GM18909 (cell line): ENCODE data around the gene SYCP2.
"Not testable (repeated sequence)": the region's sequence is repeated elsewhere in the genome, so short reads cannot be mapped to it uniquely, and the experiment has no call there.

ENCODE experiments used
- ATAC-seq: cut with Tn5 transposase; IDR thresholded peaks from one replicate; pipeline ENCODE4 v1.9.1; 2021; ENCODE audit warnings: mild to moderate bottlenecking; ENCODE audit not compliant: unreplicated experiment, poor library complexity

Gene SYCP2, protein sequence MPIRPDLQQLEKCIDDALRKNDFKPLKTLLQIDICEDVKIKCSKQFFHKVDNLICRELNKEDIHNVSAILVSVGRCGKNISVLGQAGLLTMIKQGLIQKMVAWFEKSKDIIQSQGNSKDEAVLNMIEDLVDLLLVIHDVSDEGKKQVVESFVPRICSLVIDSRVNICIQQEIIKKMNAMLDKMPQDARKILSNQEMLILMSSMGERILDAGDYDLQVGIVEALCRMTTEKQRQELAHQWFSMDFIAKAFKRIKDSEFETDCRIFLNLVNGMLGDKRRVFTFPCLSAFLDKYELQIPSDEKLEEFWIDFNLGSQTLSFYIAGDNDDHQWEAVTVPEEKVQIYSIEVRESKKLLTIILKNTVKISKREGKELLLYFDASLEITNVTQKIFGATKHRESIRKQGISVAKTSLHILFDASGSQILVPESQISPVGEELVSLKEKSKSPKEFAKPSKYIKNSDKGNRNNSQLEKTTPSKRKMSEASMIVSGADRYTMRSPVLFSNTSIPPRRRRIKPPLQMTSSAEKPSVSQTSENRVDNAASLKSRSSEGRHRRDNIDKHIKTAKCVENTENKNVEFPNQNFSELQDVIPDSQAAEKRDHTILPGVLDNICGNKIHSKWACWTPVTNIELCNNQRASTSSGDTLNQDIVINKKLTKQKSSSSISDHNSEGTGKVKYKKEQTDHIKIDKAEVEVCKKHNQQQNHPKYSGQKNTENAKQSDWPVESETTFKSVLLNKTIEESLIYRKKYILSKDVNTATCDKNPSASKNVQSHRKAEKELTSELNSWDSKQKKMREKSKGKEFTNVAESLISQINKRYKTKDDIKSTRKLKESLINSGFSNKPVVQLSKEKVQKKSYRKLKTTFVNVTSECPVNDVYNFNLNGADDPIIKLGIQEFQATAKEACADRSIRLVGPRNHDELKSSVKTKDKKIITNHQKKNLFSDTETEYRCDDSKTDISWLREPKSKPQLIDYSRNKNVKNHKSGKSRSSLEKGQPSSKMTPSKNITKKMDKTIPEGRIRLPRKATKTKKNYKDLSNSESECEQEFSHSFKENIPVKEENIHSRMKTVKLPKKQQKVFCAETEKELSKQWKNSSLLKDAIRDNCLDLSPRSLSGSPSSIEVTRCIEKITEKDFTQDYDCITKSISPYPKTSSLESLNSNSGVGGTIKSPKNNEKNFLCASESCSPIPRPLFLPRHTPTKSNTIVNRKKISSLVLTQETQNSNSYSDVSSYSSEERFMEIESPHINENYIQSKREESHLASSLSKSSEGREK (N-terminal part only)

DNA sequence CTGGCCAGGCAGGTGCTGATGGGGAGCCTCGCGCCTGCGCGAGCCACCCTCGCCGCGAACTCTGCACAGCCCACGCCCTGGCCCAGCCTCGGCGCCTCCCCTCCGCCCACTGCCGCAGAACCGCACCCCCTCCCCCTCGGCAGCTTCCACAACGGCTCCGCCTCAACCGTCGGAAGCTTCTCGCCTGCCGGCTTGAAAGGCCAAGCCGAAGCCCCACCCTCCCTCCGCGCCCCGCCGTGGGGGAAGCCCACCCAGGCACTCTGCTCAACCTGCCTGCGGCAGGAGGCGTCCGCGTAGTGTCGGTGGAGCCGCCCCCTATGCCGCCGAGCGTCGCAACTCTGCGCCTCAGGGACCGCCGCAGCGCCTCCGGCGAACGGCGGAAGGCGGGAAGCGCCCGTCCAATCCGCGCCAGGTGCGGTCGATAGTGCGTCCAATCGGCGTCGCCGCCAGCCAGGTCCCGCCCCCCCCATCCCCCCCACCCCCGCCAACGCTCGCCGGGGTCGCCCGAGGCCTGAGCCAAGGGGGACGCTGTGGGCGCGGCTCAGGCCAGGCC is at the start of gene SYCP2:
TSS of gene SYCP2 (minus strand) at position 342 of the 553 bp plus-strand sequence. CDS start 11,224 bp downstream, outside the sequence.
- ATAC-seq = peak; percentile 33

- ATAC-seq = no peak
Measured at GRCh38 chr20:59983076-59983475, 49.6 kb upstream of the SYCP2 start.

- ATAC-seq = no peak
Measured at GRCh38 chr20:59977086-59977485, 43.6 kb upstream of the SYCP2 start.

- no peak for ATAC-seq
Measured at GRCh38 chr20:59976156-59976782, 42.8 kb upstream of the SYCP2 start.

DNA sequence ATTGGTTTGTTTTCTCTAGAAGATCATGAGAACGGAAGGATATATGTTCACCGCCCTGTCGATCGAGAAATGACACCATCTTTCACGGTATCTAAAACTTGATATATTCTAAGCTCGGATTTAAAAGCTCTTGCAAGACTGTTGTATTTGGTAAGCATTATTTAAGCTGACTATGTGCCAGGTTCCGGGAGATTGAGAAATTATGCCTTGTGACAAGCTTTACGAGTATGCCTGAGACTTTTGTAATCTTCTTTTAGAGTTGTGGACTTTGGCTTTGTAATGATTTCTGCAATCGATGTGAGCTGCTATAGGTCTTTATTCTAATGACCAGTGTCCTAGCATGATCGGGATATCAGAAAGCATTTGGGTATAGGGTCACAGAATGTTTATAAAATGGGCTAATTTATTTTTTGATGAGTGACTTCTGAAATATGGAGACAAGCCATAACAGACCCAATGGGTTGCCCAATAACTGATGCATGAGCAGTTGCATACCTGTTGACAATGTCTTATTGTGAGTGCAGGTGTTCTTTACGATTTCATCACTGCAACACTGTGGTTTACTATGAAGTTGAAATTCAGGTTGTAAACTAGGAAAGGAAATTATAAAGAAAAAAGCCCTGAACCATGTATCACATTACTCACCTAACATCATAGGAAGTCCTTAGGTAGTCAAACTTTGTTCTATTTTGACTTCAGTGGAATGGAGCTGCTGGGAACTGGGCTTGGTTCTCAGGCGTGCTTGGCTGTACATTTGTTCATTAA is 38.8 kb upstream of the SYCP2 start:
- no peak for ATAC-seq

DNA sequence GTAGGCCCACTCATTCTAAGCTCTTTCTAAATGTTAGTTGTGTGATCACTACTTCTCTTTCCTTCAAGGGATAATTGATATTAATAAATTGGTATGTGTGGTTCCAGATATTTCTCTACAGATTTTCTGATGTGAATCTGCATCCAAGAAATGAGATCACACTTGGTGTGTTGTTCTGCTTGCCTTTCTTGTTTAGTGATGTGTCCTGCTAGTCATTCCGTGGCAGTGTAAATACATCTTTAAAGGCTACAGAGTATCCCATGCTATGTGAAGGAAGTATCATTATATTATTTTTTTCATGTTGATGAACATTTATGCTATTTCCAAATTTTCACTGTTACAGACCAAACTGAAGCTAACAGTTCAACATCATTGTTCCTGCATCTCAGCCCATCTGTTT is 38.0 kb upstream of the SYCP2 start:
- ATAC-seq = no peak

GRCh38 chr20:59966428-59966827 is 33.0 kb upstream of the SYCP2 start:
- no peak for ATAC-seq

GRCh38 chr20:59962155-59962554 is 28.7 kb upstream of the SYCP2 start:
- ATAC-seq = no peak

GRCh38 chr20:59961423-59961822 is 28.0 kb upstream of the SYCP2 start:
- no peak for ATAC-seq

GRCh38 chr20:59958626-59959025 is 25.2 kb upstream of the SYCP2 start:
- no peak for ATAC-seq

DNA sequence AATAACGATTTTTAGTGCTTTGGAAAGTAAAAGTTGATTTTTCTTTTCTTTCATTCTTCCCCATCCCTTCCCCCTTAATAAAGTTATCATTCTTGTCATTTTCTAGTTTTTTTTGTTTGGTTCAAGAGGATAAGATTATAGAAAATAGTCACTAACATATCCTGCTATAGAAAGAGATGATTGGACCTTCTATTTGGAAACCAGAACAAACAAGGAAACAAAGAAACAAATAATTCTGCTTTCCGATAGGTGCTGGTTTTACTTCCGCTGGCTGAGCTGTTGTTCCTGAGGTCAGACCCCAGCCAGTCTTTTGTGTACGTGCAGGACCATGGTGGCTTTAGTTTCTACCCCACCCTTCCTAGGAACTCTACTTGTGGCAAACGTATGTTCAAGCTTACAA is 24.7 kb upstream of the SYCP2 start, which contains the start of gene CDH26:
TSS of gene CDH26 (plus strand) at position 301 of the 400 bp plus-strand sequence. CDS start 304 bp downstream, outside the sequence.
- no peak for ATAC-seq

- not testable (repeated sequence) for ATAC-seq
Measured at GRCh38 chr20:59957568-59957967, 24.1 kb upstream of the SYCP2 start.

DNA sequence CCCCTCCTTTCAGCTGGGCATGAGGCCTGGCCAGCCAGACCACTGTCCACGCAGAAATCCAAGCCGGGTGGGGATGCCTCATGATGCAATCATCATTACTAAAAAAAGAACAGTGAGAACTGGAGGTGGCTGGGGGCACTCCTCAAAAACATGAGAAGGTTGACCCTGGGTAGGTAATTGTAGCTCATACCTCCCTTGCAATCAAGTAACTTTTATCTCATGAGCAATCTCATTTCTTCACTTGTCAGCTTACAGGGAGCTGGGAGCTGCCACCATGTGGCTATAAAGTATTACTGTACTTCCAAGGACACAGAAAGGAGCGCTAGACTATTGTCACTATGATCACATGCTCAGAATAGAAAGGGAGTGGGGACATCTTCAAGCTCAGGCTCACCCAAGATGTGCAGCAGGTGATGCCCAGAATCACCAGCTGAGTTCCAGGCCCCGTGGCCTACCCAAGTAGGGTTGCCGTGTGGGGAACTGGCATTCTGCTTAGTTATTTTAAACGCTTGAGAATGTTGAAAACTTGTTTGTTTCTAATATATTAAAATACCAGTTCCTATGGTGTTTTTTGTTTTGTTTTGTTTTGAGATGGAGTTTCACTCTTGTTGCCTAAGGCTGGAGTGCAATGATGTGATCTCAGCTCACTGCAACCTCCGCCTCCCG is 21.8 kb upstream of the SYCP2 start:
- no peak for ATAC-seq

GRCh38 chr20:59954718-59955117 is 21.3 kb upstream of the SYCP2 start:
- ATAC-seq = no peak

DNA sequence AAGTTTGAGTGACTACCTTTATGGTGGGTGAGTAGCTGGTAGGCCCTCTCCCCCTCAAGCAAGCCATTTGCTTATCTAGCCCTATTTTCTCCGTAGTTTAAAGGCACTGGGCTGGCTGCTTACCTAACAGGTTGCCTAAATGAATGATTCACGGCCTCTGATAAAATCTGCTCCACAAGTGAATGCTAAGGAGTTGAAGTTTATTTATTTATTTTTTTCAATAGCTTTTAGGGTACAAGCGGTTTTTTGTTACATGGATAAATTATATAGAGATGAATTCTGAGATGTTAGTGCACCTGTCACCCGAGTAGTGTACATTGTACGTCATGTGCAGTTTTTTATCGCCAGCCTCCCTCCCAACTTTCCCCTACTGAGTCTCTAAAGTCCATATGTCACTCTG is 16.5 kb upstream of the SYCP2 start:
- no peak for ATAC-seq

- ATAC-seq = peak; percentile 57
Measured at GRCh38 chr20:59948828-59949720, 15.6 kb upstream of the SYCP2 start.

- no peak for ATAC-seq
Measured at GRCh38 chr20:59948212-59948611, 14.8 kb upstream of the SYCP2 start.
